ENCODE results near the gene WDR83.
"Not testable (repeated sequence)": the region's sequence is repeated elsewhere in the genome, so short reads cannot be mapped to it uniquely, and the experiment has no call there.

The WDR83 gene

DNA sequence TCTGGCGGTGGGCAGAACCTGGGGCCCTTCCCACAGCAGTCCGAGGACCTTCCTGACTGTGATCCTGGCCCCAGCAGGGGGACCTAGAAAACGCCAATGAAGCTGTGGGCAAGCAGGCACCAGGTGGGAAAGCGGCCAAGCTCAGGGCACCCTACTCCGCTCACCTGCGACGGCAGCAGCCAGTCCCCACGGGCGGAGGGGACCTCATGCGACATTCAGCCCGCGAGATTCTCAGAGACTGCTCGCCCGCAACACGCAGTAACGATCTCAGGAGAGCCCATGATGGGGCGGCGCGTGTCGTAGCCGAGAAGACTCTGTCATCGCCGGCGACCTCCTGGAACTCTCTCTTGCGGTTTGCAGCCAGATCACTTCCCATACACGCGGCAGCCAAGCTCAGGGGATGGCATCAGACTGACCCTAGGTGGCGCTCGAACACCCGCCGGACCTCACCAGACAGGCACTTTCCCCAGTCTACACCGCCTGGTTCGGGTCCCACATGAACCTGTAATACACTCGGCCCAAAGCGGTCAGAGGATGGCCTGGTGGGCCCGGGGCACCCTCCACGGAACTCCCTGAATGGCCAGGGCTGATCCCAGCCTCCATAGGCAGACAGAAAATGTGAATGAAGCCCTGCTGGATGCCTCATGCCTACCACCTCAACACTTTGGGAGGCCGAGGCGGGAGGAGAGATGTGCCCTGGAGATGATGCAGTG lies 26.6 kb upstream of the WDR83 start:
- Histone ChIP-seq H3K9ac (ENCODE audit: low read depth, low read length) (peak overlapping the region; percentile 34), H3K4me3 (ENCODE audit: low read length) (peak overlapping the region; percentile 60), H3K36me3 (ENCODE audit: insufficient read depth, low read length) (no peaks in the 10 kb centered on the region), H3K9me3 (replicated peaks; ENCODE audit: low read length) (no peaks in the 10 kb centered on the region), H3K27me3 (ENCODE audit: control insufficient read depth, insufficient read depth, low read length) (no peaks in the 10 kb centered on the region), H3K4me1 (ENCODE audit: control insufficient read depth, insufficient read depth, low read length) (peaks cover 6% of the 10 kb centered on the region), H3K4me2 (ENCODE audit: low read length) (peak overlapping the region; percentile 83)

DNA sequence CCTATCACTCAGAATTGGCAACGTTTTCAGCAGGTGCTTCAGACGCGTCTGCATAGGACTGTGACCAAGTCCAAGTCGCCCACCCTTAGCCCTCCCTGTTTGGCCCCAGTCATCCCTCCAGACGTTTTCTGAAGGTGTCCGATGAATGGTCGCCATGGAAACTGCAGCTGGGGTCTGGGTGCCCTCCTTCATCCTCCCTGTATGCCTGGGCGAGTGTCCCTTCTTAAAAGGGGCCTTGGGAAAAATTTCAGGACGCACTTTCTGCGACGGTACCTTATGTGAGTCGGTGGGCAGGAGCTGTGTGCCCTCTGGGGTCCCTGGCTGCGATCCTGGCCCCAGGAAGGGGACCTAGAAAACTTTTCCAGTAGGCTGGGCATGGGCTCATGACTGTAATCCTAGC lies 25.2 kb upstream of the WDR83 start:
- H3K36me3 ChIP-seq (ENCODE audit: insufficient read depth, low read length): no peaks in the 10 kb centered on the region
- H3K27me3 ChIP-seq (ENCODE audit: control insufficient read depth, insufficient read depth, low read length): no peaks in the 10 kb centered on the region
- no peak overlapping the region for H3K4me2 ChIP-seq (ENCODE audit: low read length)

GRCh38 chr19:12642506-12642905 lies 24.1 kb upstream of the WDR83 start:
- H3K36me3 ChIP-seq (ENCODE audit: insufficient read depth, low read length): no peaks in the 10 kb centered on the region
- peaks cover 6% of the 10 kb centered on the region for H3K4me1 ChIP-seq (ENCODE audit: control insufficient read depth, insufficient read depth, low read length)
- no peak overlapping the region for H3K4me2 ChIP-seq (ENCODE audit: low read length)
- H3K9me3 ChIP-seq (replicated peaks; ENCODE audit: low read length): no peaks in the 10 kb centered on the region
- no peaks in the 10 kb centered on the region for H3K27me3 ChIP-seq (ENCODE audit: control insufficient read depth, insufficient read depth, low read length)
- H3K4me3 ChIP-seq (ENCODE audit: low read length): no peak overlapping the region
- no peak overlapping the region for H3K9ac ChIP-seq (ENCODE audit: low read depth, low read length)

More for the DNA sequence above, 25.2 kb upstream of the WDR83 start:
- Histone ChIP-seq H3K4me3 (ENCODE audit: low read length) (no peak overlapping the region), H3K9ac (ENCODE audit: low read depth, low read length) (no peak overlapping the region), H3K4me1 (ENCODE audit: control insufficient read depth, insufficient read depth, low read length) (peaks cover 6% of the 10 kb centered on the region), H3K9me3 (replicated peaks; ENCODE audit: low read length) (no peaks in the 10 kb centered on the region)

DNA sequence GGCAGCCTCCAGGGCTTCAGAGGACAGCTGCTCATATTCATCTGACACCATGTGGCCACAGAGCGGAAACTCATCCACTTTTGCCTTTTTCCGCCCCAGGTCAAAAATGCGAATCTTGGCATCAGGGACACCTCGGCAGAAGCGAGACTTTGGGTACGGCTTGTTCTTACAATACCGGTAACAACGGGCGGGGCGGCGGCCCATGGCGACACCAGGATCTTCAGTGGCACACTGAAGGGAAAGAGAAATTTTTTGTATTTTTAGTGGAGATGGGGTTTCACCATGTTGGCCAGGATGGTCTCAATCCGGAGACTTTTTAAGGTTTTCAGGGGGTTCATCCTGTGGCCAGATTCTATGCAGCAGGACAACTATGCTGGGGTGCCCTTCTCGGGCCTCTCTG lies 22.9 kb upstream of the WDR83 start:
- H3K9ac ChIP-seq (ENCODE audit: low read depth, low read length); H3K9me3 ChIP-seq (replicated peaks; ENCODE audit: low read length); H3K27me3 ChIP-seq (ENCODE audit: control insufficient read depth, insufficient read depth, low read length); H3K4me2 ChIP-seq (ENCODE audit: low read length); H3K36me3 ChIP-seq (ENCODE audit: insufficient read depth, low read length); H3K4me3 ChIP-seq (ENCODE audit: low read length): not testable (repeated sequence)
- H3K4me1 ChIP-seq (ENCODE audit: control insufficient read depth, insufficient read depth, low read length): peaks cover 13% of the 10 kb centered on the region

DNA sequence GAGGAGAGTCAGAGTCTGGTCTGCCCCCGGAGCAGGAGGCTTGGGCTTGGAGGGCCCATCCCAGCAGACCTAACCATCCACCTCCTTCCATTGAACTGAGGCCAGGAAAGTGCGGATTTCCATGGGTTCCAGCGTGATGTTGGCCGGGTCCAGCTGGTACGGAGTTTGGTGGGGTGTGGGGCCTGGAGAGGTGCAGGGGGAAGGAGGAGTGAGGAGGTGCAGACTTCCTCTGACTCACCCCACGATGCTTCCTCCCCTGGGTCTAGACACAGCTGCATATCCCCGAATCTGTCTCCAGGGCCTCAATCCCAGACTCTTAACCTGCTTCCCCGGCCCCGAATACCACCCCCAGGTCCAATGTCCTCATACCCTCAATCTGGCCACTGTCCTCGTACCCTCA lies 20.1 kb upstream of the WDR83 start:
- no peaks in the 10 kb centered on the region for H3K36me3 ChIP-seq (ENCODE audit: insufficient read depth, low read length)
- H3K4me2 ChIP-seq (ENCODE audit: low read length): no peak overlapping the region
- no peak overlapping the region for H3K4me3 ChIP-seq (ENCODE audit: low read length)
- no peaks in the 10 kb centered on the region for H3K9me3 ChIP-seq (replicated peaks; ENCODE audit: low read length)
- peaks cover 7% of the 10 kb centered on the region for H3K4me1 ChIP-seq (ENCODE audit: control insufficient read depth, insufficient read depth, low read length)
- H3K9ac ChIP-seq (ENCODE audit: low read depth, low read length): no peak overlapping the region
- H3K27me3 ChIP-seq (ENCODE audit: control insufficient read depth, insufficient read depth, low read length): no peaks in the 10 kb centered on the region

DNA sequence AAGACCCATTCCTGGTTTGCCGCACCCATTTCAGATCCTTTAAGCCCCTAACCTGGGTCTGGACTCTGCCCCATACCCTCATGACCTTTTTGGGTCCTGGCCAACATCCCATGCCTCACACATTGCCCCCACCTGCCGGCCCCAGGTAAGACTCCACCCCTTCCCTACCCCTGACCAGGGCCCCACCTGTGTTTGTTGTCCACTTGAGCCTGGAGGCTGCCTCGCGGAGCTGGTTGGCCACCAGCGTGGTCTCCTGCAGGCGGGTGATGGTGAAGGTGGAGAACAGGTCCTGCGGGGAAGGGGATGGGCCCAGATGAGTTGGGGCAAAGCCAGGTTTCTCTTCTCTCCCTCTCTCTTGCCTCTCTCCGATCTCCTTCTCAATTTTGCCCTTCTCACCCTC lies 19.6 kb upstream of the WDR83 start:
- no peaks in the 10 kb centered on the region for H3K9me3 ChIP-seq (replicated peaks; ENCODE audit: low read length)
- H3K4me2 ChIP-seq (ENCODE audit: low read length): no peak overlapping the region
- peaks cover 7% of the 10 kb centered on the region for H3K4me1 ChIP-seq (ENCODE audit: control insufficient read depth, insufficient read depth, low read length)
- H3K36me3 ChIP-seq (ENCODE audit: insufficient read depth, low read length): no peaks in the 10 kb centered on the region
- H3K4me3 ChIP-seq (ENCODE audit: low read length): no peak overlapping the region
- no peak overlapping the region for H3K9ac ChIP-seq (ENCODE audit: low read depth, low read length)
- no peaks in the 10 kb centered on the region for H3K27me3 ChIP-seq (ENCODE audit: control insufficient read depth, insufficient read depth, low read length)

GRCh38 chr19:12647490-12648071 lies 19.0 kb upstream of the WDR83 start:
- H3K27me3 ChIP-seq (ENCODE audit: control insufficient read depth, insufficient read depth, low read length): no peaks in the 10 kb centered on the region
- no peak overlapping the region for H3K9ac ChIP-seq (ENCODE audit: low read depth, low read length)
- peak overlapping the region; percentile 16 for H3K4me3 ChIP-seq (ENCODE audit: low read length)
- H3K4me2 ChIP-seq (ENCODE audit: low read length): peak overlapping the region; percentile 35
- no peaks in the 10 kb centered on the region for H3K36me3 ChIP-seq (ENCODE audit: insufficient read depth, low read length)
- H3K4me1 ChIP-seq (ENCODE audit: control insufficient read depth, insufficient read depth, low read length): peaks cover 7% of the 10 kb centered on the region
- H3K9me3 ChIP-seq (replicated peaks; ENCODE audit: low read length): no peaks in the 10 kb centered on the region

GRCh38 chr19:12648088-12648487 lies 18.5 kb upstream of the WDR83 start:
- no peaks in the 10 kb centered on the region for H3K27me3 ChIP-seq (ENCODE audit: control insufficient read depth, insufficient read depth, low read length)
- no peaks in the 10 kb centered on the region for H3K36me3 ChIP-seq (ENCODE audit: insufficient read depth, low read length)
- peak overlapping the region; percentile 16 for H3K4me3 ChIP-seq (ENCODE audit: low read length)
- peaks cover 7% of the 10 kb centered on the region for H3K4me1 ChIP-seq (ENCODE audit: control insufficient read depth, insufficient read depth, low read length)
- H3K9me3 ChIP-seq (replicated peaks; ENCODE audit: low read length): no peaks in the 10 kb centered on the region
- no peak overlapping the region for H3K9ac ChIP-seq (ENCODE audit: low read depth, low read length)
- H3K4me2 ChIP-seq (ENCODE audit: low read length): peak overlapping the region; percentile 35

DNA sequence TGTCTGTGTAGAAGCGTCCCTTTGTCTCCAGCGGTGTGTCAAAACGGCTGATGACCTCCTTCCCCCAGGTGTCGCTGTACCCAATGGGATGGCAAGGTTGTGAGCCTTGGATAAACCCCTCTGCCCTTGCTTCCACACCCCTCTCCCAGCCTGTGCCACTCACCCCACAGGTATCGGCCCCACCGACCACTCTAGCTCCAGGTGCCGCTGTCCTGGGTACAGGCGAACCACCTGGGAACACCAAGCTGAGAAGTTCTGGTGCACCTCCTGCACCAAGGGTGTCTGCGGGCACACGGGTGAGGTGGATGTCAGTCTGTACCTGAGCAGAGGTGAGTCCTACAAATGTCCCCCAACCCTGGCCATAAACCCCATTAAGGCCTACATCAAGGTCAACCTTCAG lies 16.7 kb upstream of the WDR83 start:
- H3K27me3 ChIP-seq (ENCODE audit: control insufficient read depth, insufficient read depth, low read length): no peaks in the 10 kb centered on the region
- H3K4me3 ChIP-seq (ENCODE audit: low read length): no peak overlapping the region
- H3K36me3 ChIP-seq (ENCODE audit: insufficient read depth, low read length): peaks cover 3% of the 10 kb centered on the region
- no peaks in the 10 kb centered on the region for H3K9me3 ChIP-seq (replicated peaks; ENCODE audit: low read length)
- no peak overlapping the region for H3K9ac ChIP-seq (ENCODE audit: low read depth, low read length)
- H3K4me2 ChIP-seq (ENCODE audit: low read length): no peak overlapping the region
- peaks cover 7% of the 10 kb centered on the region for H3K4me1 ChIP-seq (ENCODE audit: control insufficient read depth, insufficient read depth, low read length)

DNA sequence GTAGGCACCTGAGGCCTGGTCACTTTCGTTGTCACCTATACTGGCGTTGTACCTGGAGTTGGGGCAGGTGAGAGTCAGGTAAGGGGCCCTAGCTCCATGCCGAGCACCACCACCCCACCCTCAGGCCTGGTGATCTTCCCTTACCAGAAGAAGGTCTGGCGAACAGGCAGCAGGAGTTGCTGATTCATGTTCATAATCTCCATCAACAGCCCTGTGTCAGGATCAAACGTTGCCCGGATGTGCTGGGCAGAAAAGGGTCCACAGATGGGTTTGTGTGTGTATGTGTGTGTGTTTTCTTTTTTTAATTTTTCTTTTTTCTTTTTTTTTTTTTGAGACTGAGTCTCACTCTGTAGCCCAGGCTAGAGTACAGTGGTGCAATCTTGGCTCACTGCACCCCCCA lies 14.4 kb upstream of the WDR83 start:
- Histone ChIP-seq H3K9me3 (replicated peaks; ENCODE audit: low read length) (no peaks in the 10 kb centered on the region), H3K9ac (ENCODE audit: low read depth, low read length) (no peak overlapping the region), H3K4me2 (ENCODE audit: low read length) (no peak overlapping the region), H3K4me1 (ENCODE audit: control insufficient read depth, insufficient read depth, low read length) (peaks cover 7% of the 10 kb centered on the region), H3K4me3 (ENCODE audit: low read length) (no peak overlapping the region), H3K36me3 (ENCODE audit: insufficient read depth, low read length) (peaks cover 18% of the 10 kb centered on the region), H3K27me3 (ENCODE audit: control insufficient read depth, insufficient read depth, low read length) (no peaks in the 10 kb centered on the region)

- Histone ChIP-seq H3K9me3 (replicated peaks; ENCODE audit: low read length) (no peaks in the 10 kb centered on the region), H3K4me1 (ENCODE audit: control insufficient read depth, insufficient read depth, low read length) (no peaks in the 10 kb centered on the region), H3K27me3 (ENCODE audit: control insufficient read depth, insufficient read depth, low read length) (no peaks in the 10 kb centered on the region), H3K4me2 (ENCODE audit: low read length) (no peak overlapping the region), H3K4me3 (ENCODE audit: low read length) (no peak overlapping the region), H3K36me3 (ENCODE audit: insufficient read depth, low read length) (peaks cover 27% of the 10 kb centered on the region), H3K9ac (ENCODE audit: low read depth, low read length) (no peak overlapping the region)
These were observed 11.1 kb upstream of the WDR83 start for GRCh38 chr19:12655546-12655945.

Data from skeletal muscle satellite cell (primary cell).